Activated CD4-positive, CD25-positive, alpha-beta regulatory T cell treated with anti-CD3 and anti-CD28 coated beads, Interleukin-2, amount 50 U/mL, for 24 hours (primary cell): Measurements from ENCODE around the gene EMILIN2.

ENCODE experiments used
- ATAC-seq, 2 donors: fragments of 150-1000 bp; cut with Tn5 transposase; one replicate each; pipeline ENCODE4 v1.10.0; 2021; ENCODE audit warnings: mild to moderate bottlenecking in 1 of 2, moderate library complexity in 1 of 2

Gene EMILIN2

DNA sequence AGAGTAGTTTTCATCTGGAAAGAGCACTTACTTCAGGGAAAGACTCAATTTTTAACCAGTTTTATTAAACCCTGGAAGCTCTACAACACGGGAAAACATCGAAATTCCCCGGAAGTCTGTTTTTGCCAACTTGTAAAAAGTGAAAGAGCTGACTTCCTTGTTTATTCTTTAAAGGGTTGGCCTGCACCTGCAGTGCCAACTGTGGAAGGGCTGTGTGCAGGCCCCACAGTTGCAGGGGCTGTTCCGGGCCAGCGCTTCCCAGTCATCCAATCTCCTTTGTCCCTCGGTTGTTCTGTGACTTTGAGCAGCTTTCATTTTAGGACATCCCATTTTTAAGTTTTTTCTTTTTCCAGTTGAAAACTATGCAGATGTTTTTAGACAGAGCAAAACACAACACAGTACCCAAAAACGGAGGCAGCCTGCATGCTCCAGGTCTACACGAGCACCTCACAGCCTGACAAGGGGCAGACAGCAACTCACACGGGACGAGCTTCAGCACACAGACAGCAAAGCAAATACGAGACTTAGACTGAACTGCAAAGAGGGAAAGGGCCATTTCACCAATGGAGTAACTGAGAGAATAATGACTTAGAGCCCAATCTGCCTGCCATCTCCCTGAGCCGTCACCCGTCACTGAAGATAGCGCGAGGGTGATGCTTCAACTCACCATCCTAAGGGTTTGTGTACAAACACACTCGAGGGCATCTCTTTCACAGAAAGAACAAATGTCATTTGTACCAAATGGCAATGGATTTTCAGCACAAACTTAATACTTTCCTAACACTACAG lies 70.6 kb downstream of the EMILIN2 start:
- no peak for ATAC-seq

DNA sequence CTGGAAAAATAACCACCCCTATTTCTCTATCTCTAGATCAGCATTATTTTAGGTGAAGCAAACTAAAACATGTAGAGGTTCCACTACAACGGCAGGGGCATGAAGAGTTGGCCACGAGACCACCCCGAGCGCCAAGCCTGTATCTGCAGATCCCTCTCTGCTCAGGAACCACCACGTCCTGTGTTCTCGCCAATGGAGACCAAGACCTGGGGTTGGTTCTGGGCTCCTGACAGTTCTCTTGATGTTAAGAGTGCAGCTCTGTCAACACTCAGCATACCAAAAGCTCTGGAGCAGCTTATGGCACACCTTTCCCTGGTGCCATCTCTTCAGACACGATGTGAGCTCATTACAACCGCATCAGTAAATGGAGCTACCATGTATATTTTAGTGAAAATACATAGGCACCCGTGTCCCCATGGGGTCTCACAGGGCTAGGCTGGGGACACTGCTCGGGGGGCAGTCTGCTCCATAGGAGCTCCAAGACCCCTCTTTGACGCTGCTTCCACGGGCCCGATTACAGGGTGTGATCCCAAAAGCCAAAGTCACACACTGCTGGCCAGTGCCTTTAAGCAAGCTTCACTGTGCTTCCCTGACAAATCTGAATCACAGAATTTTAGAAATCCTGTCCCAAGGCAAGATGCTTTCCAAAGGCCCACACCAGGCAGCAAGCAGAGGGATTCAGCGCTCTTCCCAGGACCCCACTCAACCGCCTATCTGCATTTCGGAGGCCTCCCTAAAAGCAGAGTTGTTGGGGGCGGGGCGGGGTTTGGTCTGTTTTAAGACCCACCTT lies 72.2 kb downstream of the EMILIN2 start:
- ATAC-seq, result no peak

DNA sequence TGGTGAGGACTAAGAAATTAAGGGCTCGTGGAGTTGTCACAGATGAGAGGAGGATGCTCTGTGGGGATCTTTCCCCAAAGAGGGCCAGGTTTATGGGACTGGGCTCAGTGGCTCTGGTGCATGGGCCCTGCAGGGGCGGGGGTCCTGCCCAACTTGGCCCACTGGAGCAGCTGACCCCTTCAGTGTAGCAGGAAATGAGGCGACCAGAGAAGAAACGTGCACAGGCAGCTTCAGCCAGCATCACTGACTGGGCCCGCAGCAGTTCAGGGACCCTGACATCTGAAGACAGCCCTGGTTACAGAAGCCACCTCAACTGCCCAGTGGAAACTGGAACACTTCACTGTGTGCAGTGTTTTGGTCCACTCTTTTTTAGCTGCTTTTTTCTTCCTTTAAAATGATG lies 72.8 kb downstream of the EMILIN2 start:
- no peak for ATAC-seq

DNA sequence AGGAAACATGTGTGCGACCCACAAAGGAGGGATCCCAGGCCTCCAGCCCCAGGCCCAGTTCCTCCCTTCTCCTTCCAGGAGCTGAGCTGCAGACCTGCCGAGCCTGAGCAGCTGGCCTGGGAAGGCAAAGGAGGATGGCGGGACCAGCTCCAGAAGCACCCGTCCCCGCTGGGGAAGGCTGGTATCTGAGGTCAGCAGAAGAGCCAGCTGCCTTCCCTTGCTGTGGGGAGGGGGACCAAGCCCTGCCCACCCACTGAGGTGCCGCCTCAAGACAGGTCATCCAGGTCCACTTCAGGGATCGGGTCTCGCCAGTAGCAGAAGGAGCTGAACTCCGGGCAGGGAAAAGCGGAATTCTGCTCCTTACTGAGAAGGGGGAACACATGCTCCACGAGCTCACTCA lies 73.2 kb downstream of the EMILIN2 start:
- no peak for ATAC-seq

DNA sequence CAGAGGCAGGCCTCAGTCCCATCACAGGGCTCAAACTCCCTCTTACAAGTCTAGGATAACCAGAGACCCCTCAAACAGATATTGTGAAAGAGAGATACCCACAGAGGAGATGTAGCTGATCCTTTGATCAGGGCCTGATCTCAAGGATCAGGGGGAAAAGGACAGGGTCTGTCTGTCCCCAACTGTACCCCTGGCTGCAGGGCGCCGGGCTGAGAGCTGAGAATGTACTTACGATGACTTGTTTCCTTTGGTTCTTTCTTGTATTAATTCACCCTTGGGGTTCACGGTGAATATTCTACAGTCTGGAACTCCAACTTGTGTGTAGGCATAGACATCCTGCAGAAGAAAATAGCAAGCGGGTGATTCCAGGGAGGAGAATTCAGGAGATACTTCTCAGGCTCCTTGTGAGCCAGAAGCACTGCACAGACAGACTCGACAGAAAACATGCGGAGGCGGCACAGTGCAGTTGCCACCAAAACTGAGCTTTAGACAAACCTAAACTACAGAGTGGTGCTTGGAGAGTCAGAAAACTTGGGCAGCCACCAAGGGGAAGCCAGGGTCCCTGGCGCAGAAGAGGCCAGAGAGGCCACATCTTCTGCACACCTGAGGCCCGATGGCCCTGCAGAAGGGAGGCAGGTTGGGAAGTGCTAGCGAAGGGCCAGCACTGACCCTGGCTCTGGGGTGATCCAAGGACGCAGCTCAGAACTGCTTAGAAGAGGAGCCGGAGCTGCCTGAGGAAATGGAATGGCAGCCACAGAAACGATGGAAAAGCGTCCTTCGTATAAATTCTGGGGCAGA lies 73.9 kb downstream of the EMILIN2 start:
- ATAC-seq, result no peak

DNA sequence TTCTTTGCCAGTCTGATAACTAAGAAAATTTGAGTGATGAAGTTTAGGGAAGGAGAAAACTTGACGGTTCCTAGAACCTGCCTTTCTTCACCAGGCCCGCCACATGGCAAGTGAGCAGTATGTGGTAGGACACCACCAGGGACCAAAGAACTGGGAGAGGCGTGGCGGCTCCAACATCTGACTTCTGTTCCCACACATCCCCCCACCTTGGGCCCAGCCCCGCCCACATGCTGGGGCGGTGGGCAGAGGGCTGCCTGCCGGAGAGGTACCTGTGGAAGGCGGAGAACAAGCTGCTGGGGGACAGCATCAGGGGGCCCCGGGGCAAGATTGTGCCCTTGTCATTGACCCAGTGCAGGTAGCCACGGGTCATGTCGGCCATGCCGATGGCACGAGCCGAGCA lies 75.0 kb downstream of the EMILIN2 start:
- no peak for ATAC-seq

DNA sequence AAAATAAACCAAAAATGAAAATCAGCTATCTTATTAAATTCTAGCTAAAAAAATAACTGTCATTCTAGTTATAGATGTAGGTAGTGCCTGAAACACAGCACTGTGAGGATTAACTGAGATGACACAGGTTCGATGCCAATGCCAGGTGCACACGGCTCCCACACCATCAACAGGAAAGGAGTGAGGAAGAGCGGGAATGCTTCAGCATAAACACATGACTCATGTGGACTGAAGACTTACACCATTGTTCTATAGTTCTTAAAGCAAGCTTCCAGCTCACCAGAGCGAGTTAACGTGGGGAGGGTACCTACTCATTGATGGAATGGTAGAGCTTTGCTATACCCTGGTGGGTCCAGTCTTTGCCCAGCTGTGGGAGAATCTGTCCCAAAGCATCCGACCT lies 76.7 kb downstream of the EMILIN2 start:
- no peak for ATAC-seq

DNA sequence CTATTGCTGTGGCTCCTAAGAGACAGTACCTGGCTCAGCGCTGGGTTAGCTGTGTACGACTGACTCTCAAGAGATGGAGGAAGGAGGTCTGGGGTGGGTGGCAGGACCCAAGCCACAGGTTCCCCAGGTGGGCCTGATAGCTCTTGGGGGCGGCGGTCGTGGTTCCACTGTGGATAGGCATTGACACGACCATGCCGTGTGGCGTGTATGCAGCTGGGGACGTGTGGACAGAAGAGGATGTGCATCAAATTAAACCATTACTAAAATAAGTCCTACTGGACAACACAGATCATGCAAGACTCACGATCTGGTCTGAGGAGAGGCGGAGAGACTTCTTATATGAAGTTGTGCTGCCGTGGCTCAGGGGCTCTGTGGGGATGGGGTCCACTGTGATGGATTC lies 78.1 kb downstream of the EMILIN2 start:
- ATAC-seq, result no peak

DNA sequence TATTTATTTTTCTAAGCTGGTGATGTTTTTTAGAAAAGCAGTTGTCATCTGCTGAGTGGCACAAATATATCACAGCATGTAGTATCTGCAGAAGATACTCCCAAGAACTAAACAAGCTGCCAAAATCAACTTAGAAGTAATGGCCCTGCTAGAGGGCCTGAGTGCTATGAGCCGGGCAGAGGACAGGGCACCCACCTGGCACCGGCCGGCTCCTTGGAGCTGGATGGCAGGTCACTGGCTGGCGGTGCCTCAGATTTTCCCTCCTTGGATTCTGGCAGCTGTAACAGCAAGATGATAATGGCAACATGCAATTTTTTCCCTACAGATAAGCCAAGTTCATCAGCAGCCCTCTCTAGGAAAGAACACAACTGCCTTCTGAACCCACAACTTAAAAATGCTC lies 79.7 kb downstream of the EMILIN2 start:
- ATAC-seq, result no peak

DNA sequence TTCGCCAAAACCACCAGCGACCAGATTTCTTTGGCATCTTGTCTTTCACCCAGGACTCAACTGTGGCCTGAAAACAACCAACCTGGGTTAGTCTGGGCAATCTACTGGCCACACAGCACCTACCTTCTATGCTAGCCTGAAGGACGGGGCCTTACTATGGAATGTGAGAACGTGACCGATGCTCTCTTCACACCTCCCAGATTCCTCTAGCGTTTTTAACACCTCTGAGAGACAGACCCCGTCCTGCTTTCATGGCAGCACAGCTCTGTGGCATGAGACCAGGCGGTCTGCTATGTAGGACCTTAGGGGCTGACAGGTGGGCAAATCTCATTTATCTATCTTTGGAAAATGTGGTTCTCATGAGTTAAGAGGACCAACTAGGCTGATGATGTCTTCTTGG lies 80.9 kb downstream of the EMILIN2 start:
- no peak for ATAC-seq

DNA sequence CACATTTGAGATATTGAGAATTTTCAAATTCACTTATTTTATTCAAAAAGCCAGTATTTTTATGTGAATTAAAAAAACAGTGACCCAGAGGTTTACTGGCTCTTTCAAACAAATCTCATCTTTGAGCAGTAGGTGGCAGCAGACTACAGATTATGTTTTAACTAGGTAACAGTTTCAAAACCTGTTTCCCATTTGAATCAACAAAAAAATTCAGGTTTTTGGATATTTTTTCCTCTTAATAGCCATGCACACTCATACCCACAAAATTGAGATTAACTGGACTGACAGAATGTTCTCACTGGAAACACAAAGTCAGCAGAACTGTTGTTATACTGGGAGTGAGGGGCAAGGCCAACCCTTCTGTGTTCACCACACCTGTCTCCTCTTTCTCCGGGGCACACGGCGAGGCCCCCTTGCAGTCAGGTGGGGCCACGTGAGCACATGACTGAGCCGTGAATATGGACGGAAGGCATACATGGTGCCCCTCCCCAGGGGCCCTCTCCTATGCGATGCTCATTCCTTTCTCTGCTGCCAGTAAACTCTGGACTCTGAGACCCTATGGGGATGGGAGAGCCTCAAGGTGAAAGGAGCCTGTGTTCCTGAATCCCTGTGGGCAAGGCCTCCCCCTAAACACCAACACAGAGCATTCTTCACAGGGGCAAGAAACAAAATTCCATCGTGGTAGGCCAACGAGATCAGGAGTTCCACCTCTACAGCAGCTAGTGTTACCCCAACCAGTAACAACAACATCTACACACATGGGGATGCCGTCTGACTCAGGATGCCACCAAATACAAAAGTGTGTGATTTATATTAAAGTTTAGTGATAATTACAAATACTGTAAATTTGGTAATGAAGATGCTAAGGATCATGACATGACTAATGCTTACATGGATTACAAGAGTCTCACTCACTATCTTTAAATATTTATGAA lies 85.7 kb downstream of the EMILIN2 start:
- peak; percentile 45 to 48 for ATAC-seq

DNA sequence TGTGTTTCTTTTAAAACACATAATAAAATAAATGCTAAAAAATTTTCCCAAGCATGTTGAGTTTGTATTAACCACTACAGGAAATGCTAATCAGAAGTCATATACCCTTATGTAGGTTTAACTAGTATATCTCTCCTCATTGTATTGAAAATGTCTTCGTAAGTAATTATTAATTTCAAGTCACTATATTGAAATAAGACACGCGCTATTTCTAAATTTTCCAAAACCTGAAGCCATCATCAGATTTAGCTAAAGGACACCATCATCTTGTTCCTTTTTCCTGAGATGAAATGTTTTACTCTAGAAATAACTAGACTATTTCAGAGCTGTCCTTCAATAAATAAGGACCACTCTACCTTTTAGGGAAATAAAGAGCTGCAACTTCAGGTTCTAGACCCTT lies 87.2 kb downstream of the EMILIN2 start:
- ATAC-seq, result no peak

DNA sequence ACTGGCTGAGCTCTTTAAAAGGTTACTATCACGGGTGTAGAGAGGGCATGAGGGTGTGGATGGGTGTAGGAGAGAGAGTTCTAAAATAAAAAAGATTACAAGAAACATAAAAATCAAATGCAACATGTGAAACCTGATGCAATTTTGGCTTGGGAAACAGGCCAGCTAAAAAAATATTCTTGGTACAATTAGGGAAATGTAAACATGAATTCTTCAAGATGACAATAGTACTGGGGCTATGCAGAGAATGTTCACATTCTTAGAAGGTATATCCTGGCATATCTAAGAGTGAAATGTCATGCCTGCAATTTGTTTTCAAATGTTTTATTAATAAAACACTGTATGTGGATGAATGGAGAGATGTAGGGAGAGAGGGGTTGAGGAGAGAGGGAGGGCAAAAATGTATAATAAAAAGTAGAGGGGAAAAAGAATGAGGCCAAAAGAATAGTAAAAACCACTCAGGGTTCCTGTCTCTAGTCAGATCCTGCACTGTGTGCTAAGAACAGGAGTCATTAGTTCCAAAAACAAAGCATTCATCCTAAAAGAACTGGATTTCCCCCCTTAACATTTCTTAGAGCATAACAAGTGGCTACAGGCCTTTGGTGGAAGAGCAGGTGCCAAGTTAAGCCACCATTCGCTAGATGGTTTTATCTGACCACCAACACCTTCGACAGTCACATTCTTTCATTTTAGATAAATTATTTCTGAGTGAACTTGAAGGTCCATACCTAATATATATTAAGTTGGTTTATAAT lies 88.8 kb downstream of the EMILIN2 start:
- ATAC-seq, result no peak

DNA sequence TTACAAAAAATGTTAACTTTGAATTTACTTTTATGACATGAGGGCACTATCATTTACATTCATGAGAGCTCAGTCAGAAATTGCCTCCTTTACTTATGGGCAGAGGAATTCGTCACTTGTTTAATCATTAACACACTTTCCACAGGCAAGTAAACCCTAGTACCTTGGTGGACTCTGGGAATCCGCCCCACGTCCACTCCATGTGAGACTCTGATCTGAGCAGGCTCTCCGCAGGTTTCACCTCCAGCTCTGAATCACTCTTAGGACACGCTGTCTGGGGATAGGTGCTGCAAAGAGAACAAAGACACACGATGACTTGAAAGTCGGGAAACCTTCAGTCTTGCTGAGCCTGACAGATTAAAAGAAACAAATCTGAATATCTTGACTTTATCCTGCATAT lies 92.5 kb downstream of the EMILIN2 start:
- ATAC-seq, result no peak

DNA sequence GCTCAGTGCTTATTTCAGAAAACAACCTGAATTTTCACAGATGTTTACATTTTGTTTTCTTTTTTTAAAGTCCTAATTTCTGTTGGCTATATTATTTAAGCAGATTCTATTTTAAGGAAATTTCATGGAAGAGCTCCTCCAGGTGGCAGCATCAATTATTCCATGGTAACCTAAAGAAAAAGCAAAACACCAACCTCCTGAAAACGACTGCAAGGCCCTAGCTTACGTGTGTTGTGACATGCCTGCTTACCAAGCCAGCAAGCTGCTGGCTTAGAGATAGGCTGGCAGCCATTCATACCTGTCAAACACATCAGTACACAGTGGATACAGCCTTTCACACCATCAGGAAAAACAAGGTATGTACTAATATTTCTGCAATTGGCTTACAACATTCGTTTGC lies 101.2 kb downstream of the EMILIN2 start:
- ATAC-seq, result no peak

DNA sequence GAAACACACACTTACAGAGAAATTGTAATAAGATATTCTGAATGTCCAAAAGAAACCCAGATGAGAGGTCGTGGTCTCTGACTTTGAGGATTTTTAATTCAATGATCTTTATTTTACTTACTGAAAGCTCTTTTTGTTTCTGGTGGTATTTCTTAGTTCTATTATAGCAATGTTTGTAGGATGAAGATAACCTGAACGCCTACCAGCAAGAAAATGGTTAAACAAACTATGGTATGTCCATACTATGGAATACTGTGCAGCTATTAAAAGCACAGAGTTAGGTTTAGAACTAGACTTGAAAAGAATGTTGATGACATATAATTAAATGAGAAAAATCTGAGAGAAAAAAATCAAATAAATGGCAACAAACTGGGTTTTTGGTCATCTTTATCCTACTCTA lies 105.8 kb downstream of the EMILIN2 start:
- ATAC-seq, result no peak

DNA sequence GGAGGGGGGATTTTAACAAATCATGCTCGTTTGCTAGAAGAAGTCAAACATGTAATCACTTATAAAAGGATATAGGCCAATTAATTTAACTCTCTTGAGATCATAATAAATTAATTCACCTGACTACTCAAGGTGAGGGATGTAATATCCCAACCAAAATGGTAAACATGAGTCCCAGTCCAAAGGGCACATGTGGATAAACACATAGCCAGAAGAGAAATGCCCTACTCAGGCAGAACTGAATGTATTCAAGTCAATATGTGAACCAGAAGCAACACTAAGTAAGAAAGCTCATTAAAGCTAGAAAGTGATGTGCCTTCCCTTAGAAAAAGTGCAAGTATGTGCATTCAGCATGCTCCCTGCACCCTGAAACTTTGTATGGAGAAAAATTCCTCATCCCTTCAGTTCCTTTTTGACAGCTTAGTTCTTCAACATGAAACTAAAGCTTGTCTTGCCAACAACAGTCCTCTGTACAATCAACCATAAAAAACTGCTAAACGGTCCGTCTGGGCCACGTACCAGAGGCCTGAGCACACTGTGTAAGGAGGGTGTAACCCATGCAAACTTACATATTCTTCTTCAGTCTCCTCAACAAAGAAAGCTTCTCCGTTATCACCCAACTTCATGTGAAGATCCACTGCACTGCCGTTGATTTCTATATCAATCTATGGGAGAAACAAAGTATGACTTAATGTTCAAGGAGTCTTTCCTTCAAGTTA lies 107.3 kb downstream of the EMILIN2 start:
- no peak for ATAC-seq

DNA sequence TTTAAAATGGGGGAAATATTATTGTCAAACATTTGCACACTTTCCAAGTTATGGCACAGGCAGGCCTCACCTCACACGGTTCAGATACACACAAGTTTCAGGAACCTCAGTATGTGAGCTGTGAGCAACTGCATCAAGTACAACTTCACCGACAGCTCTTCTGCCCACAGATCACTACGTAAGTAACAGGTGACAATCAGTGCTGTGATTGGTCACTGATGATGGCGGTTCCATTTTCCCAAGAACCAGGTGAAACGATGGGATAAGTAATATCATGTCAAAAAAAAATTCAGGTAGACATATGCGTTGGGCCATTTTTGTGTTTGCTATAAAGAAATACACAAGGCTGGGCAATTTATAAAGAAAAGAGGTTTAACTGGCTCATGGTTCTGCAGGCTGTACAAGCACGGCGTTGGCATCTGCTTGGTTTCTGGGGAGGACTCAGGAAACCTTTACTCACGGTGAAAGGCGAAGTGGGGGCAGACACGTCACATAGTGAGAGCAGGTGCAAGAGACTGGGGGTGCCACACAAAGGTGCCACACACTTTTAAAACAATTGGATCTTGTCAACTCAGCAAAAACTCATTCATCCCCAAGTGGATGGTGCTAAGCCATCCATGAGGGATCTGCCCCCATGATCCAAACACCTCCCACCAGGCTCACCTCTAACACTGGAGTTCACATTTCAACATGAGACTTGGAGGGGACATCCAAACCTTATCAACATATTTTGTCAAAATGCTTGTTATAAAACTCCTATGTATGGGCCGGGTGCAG lies 108.3 kb downstream of the EMILIN2 start:
- ATAC-seq, result no peak

DNA sequence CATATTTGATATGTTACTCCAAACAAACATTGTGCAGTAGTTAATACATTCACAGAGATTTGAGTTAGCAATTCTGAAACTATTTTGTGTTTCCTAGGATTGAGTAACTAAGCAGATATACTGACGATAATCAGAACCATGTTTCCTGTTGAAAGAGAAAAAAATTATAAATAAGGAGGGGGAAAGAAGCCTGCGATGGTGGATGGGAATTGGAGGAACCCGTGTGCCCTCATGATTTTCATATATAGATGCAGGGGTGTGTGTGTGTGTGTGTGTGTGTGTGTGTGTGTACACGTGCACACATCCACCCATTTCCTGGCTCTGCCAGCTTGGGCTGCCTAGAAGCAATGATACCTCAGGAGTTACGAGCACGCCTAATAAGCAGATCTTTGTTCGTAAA lies 109.2 kb downstream of the EMILIN2 start:
- no peak for ATAC-seq

DNA sequence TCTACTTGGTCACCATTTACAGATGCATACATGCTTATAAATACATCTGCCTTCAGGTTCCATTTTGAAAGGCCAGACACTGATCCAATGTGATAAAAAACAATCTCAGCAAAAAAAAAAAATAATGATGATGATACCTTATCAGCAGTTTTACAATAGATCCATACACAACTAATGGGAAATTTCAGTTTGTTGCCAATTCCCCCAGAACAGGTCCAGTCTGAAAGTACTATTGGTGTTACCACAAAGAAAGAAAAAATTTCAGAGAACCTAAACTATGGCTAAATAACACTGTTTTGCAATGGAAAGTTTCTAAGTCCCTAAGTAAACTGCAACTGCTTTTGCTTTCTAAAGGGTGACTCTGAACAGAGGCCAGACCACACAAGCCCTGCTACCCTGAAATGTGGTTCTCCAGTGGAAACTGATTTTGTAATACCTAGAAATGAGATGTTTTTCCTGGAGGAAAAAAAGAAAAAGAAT lies 112.1 kb downstream of the EMILIN2 start:
- peak; percentile 30 to 34 for ATAC-seq
